OCI-LY3 (cell line): ENCODE data around the gene PACRG.

Experiments used
- H2AFZ ChIP-seq: fragments of 200-600, 300-600 bp; shearing (Covaris generic); 2 replicates; pipeline ENCODE4 v1.6.0; 2014; ENCODE audit warnings: antibody characterized with exemption, low read depth, low read length
- H3K27ac ChIP-seq: fragments of 200-600, 300-600 bp; sonication (generic); 2 replicates; pipeline ENCODE4 v1.5.1; 2014; ENCODE audit warnings: mild to moderate bottlenecking, low read length, moderate library complexity, mixed read lengths
- H3K27me3 ChIP-seq: fragments of 200-600, 300-600 bp; sonication (generic); 2 replicates; pipeline ENCODE4 v1.6.1; 2014; ENCODE audit warnings: low read depth, low read length, mixed read lengths
- H3K36me3 ChIP-seq: fragments of 200-600, 300-600 bp; sonication (generic); replicated peaks from 2 replicates; pipeline ENCODE3; 2014; ENCODE audit warnings: low read depth, low read length, mixed read lengths
- H3K4me1 ChIP-seq: fragments of 300-600, 200-600 bp; sonication (generic); 2 replicates; pipeline ENCODE4 v1.6.1; 2014; ENCODE audit warnings: low read length, mixed read lengths
- H3K4me2 ChIP-seq: fragments of 200-600, 300-600 bp; sonication (generic); 2 replicates; pipeline ENCODE4 v1.6.1; 2014; ENCODE audit warnings: low read length, mixed read lengths
- H3K4me3 ChIP-seq: fragments of 300-600, 200-600 bp; sonication (generic); 2 replicates; pipeline ENCODE4 v1.5.1; 2014; ENCODE audit warnings: antibody characterized with exemption, mild to moderate bottlenecking, low read length, moderate library complexity
- H3K79me2 ChIP-seq: fragments of 300-600, 200-600 bp; shearing (Covaris generic); 2 replicates; pipeline ENCODE4 v1.6.1; 2014; ENCODE audit warnings: mild to moderate bottlenecking, low read length, mixed read lengths
- H3K9ac ChIP-seq: fragments of 300-600, 200-600 bp; shearing (Covaris generic); 2 replicates; pipeline ENCODE4 v1.6.0; 2014; ENCODE audit warnings: mild to moderate bottlenecking, low read length, moderate library complexity
- H3K9me3 ChIP-seq: fragments of 200-600, 300-600 bp; shearing (Covaris generic); 2 replicates; pipeline ENCODE4 v1.6.1; 2014; ENCODE audit warnings: low read length, mixed read lengths; ENCODE audit not compliant: insufficient read depth
- H4K20me1 ChIP-seq: fragments of 200-600, 300-600 bp; sonication (generic); 2 replicates; pipeline ENCODE4 v1.6.1; 2016; ENCODE audit warnings: low read length, mixed read lengths; ENCODE audit not compliant: insufficient read depth
- EZH2phosphoT487 ChIP-seq: fragments of 200-600 bp; shearing (Covaris generic); IDR thresholded peaks from 2 replicates; pipeline ENCODE4 v1.6.1; 2018; ENCODE audit warnings: antibody characterized with exemption, mixed run types, low read depth
- TF ChIP-seq, protein P1 (sequence below): fragments of 200-600, 300-600 bp; sonication (generic); IDR thresholded peaks from 2 replicates; pipeline ENCODE4 v1.5.1; 2014; ENCODE audit warnings: antibody characterized with exemption, low read length, low read depth

PACRG gene

DNA sequence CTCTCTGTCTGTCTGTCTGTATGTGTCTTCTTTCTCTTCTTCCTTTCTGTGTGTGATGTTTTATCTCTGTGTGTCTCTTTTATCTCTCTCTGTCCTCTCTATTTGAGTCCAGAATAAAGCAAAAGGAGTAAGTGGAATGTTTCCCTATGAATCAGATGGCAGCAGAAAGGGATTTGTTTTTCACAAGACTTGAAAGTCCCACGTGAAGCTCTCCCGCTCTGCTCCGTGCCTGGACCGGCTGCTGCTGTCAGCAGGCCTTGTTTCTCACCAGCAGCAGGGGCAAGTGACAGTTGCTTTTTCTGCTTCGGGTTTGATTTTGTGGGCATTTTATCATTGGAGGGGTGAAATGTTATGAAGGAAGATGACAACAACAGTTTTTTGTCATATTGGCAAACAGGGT lies 212.7 kb downstream of the PACRG start:
- Histone ChIP-seq H3K4me2 (no peak overlapping the region), H3K27me3 (no peaks in the 10 kb centered on the region), H3K79me2 (no peaks in the 10 kb centered on the region), H3K9ac (no peak overlapping the region), H3K4me1 (no peaks in the 10 kb centered on the region), H3K9me3 (no peaks in the 10 kb centered on the region), H2AFZ (no peak overlapping the region), H3K36me3 (no peaks in the 10 kb centered on the region), H3K27ac (no peak overlapping the region), H3K4me3 (no peak overlapping the region), H4K20me1 (no peaks in the 10 kb centered on the region)
- TF ChIP-seq EZH2phosphoT487, result no peak
- TF ChIP-seq, protein P1, sequence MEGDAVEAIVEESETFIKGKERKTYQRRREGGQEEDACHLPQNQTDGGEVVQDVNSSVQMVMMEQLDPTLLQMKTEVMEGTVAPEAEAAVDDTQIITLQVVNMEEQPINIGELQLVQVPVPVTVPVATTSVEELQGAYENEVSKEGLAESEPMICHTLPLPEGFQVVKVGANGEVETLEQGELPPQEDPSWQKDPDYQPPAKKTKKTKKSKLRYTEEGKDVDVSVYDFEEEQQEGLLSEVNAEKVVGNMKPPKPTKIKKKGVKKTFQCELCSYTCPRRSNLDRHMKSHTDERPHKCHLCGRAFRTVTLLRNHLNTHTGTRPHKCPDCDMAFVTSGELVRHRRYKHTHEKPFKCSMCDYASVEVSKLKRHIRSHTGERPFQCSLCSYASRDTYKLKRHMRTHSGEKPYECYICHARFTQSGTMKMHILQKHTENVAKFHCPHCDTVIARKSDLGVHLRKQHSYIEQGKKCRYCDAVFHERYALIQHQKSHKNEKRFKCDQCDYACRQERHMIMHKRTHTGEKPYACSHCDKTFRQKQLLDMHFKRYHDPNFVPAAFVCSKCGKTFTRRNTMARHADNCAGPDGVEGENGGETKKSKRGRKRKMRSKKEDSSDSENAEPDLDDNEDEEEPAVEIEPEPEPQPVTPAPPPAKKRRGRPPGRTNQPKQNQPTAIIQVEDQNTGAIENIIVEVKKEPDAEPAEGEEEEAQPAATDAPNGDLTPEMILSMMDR, result no peak

DNA sequence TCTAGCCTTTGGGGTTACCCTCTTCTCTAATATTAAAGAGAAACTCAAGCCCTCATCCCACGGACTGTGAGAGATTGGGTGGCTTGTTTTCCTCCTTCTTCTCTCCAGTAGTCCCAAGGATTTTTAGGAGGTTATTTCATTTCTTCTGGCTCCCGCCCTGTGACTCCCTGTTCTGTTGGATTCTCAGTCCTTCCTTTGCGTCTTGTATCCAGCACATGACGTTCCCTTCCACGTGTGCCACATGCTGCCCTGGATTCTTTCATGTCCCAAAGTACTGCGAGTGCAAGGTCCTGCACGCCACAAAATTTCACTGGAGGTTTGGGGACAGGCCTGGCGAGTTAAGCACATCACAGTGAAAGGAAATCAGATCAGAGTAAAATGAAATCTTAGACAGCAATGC lies 213.4 kb downstream of the PACRG start:
- Histone ChIP-seq H3K27ac (no peak overlapping the region), H3K27me3 (no peaks in the 10 kb centered on the region), H3K4me1 (no peaks in the 10 kb centered on the region), H2AFZ (no peak overlapping the region), H3K4me2 (no peak overlapping the region), H3K4me3 (no peak overlapping the region), H3K36me3 (no peaks in the 10 kb centered on the region), H4K20me1 (no peaks in the 10 kb centered on the region), H3K79me2 (no peaks in the 10 kb centered on the region), H3K9ac (no peak overlapping the region), H3K9me3 (no peaks in the 10 kb centered on the region)
- TF ChIP-seq, protein P1, result no peak
- TF ChIP-seq EZH2phosphoT487, result no peak

- no peaks in the 10 kb centered on the region for H3K36me3 ChIP-seq
- TF ChIP-seq EZH2phosphoT487, result no peak
- TF ChIP-seq, protein P1, result no peak
- no peaks in the 10 kb centered on the region for H3K27me3 ChIP-seq
- no peak overlapping the region for H3K4me3 ChIP-seq
- H3K79me2 ChIP-seq, result no peaks in the 10 kb centered on the region
- no peak overlapping the region for H3K9ac ChIP-seq
- H3K9me3 ChIP-seq, result no peaks in the 10 kb centered on the region
- no peak overlapping the region for H2AFZ ChIP-seq
- H3K4me1 ChIP-seq, result no peaks in the 10 kb centered on the region
- H3K27ac ChIP-seq, result no peak overlapping the region
- no peaks in the 10 kb centered on the region for H4K20me1 ChIP-seq
- H3K4me2 ChIP-seq, result no peak overlapping the region
Measured at GRCh38 chr6:162942866-162943265, 215.1 kb downstream of the PACRG start.

DNA sequence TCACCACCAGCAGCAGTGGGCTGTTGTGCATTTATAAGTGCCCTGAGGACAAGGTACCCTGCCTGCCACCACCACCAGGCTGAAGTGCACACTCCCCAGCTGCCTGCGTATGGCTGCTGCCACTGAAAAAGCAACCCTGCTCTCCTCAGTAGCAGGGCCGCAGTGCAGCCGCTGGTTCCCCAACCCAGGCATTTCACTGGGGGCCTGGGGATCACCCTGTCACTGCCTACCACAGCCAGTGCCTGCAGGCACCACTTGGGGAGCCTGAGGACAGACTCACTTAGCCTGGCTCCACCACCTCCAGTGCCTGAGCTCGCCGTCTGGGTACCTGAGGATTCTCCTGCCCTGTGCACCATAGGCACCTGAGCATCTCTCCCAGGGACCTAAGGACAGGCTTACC lies 215.6 kb downstream of the PACRG start:
- H3K27ac ChIP-seq, result no peak overlapping the region
- no peak for TF ChIP-seq EZH2phosphoT487
- TF ChIP-seq, protein P1, result no peak
- H3K27me3 ChIP-seq, result no peaks in the 10 kb centered on the region
- no peak overlapping the region for H3K4me3 ChIP-seq
- H3K4me1 ChIP-seq, result no peaks in the 10 kb centered on the region
- H3K36me3 ChIP-seq, result no peaks in the 10 kb centered on the region
- no peaks in the 10 kb centered on the region for H3K9me3 ChIP-seq
- no peaks in the 10 kb centered on the region for H3K79me2 ChIP-seq
- H3K4me2 ChIP-seq, result no peak overlapping the region
- no peak overlapping the region for H3K9ac ChIP-seq
- H2AFZ ChIP-seq, result no peak overlapping the region
- H4K20me1 ChIP-seq, result no peaks in the 10 kb centered on the region
